GM23338 (cell line): ENCODE data around the gene NLE1.

Experiments
- CREB1 ChIP-seq: fragments of 250-450 bp; sonication (Bioruptor Pico); IDR thresholded peaks from 2 replicates; pipeline ENCODE4 v1.5.0; 2020; ENCODE audit warnings: low read depth, mild to moderate bottlenecking, moderate library complexity
- ETS1 ChIP-seq: IDR thresholded peaks from 2 replicates; pipeline ENCODE4 v1.6.1; 2016; ENCODE audit warnings: antibody characterized with exemption
- EZH2 ChIP-seq: fragments of 200-600 bp; sonication (generic); IDR thresholded peaks from one replicate; pipeline ENCODE4 v1.8.0; 2017; ENCODE audit warnings: antibody characterized with exemption, mild to moderate bottlenecking, low read depth; ENCODE audit not compliant: unreplicated experiment
- EZH2phosphoT487 ChIP-seq: fragments of 200-600 bp; sonication (generic); IDR thresholded peaks from one replicate; pipeline ENCODE4 v1.8.1; 2018; ENCODE audit warnings: antibody characterized with exemption; ENCODE audit not compliant: unreplicated experiment
- JUNB ChIP-seq: IDR thresholded peaks from one replicate; pipeline ENCODE4 v1.6.1; 2016; ENCODE audit warnings: antibody characterized with exemption; ENCODE audit not compliant: unreplicated experiment
- POLR2AphosphoS5 ChIP-seq: IDR thresholded peaks from 2 replicates; pipeline ENCODE4 v1.6.1; 2016; ENCODE audit warnings: antibody characterized with exemption, low read depth
- REST ChIP-seq: IDR thresholded peaks from one replicate; pipeline ENCODE4 v1.6.1; 2018; ENCODE audit warnings: antibody characterized with exemption; ENCODE audit not compliant: unreplicated experiment
- STAT1 ChIP-seq: IDR thresholded peaks from one replicate; pipeline ENCODE4 v1.6.1; 2016; ENCODE audit warnings: antibody characterized with exemption; ENCODE audit not compliant: unreplicated experiment
- ZNF114 ChIP-seq: fragments of 250-450 bp; sonication (Bioruptor Pico); IDR thresholded peaks from 2 replicates; pipeline ENCODE4 v1.5.0; 2020; ENCODE audit warnings: mild to moderate bottlenecking, moderate library complexity
- ZNF331 ChIP-seq: fragments of 250-450 bp; sonication (Bioruptor Pico); IDR thresholded peaks from 2 replicates; pipeline ENCODE4 v1.5.0; 2020; ENCODE audit warnings: low read depth, mild to moderate bottlenecking, moderate library complexity
- TF ChIP-seq, protein P1 (sequence below), 2 experiments: fragments of 200-600 bp in 1 of 2; sonication (generic) in 1 of 2; conservative IDR thresholded peaks; 2 replicates each; pipeline versions ENCODE4 v1.5.1 to v1.6.1; 2016 to 2017; ENCODE audit warnings: antibody characterized with exemption in 2 of 2, low read depth in 2 of 2, mild to moderate bottlenecking in 2 of 2, moderate library complexity in 1 of 2

DNA sequence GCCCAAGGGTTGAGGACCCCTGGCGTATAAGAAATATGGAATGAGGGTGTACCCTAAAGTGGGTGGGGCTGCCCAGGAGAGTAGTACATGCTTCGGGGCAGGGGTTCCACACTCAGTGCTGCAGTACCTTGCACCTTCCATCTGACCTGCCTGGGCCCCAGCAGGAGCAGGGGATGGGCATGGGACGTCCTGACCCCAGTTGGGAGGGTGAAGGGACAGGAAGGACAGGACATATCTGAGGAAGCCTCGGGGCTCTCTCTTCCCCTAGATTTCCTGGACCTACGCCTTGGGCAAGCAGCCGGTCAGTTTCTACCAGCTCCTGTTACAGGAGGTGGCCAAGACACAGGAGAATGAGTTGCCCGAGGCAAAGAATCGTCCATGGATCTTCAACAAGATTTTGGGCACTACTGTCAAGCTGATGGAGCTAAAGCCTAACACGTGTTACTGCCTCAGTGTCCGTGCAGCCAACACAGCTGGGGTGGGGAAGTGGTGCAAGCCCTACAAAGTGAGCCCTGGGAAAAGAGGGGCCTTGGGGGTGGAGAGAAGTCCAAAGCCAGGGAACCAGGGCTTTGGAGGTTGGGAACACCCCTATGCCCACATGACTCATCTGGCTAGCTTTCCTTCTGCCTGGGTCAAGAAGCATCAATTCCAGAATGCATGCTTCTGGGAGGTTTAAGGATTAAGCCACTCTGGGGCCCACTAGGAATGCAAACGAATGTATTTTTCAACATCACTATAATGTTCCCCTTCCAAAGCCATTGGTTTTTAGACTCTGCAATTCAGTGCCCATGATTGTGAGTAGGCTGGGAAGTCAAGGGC is 12.7 kb downstream of the NLE1 start:
- TF ChIP-seq POLR2AphosphoS5 (no peak), EZH2 (no peak), JUNB (no peak), EZH2phosphoT487 (no peak), ZNF114 (CRISPR knock-in tag) (no peak), ZNF331 (CRISPR knock-in tag) (no peak), CREB1 (no peak), ETS1 (no peak), STAT1 (no peak), REST (no peak)
- TF ChIP-seq, protein P1, sequence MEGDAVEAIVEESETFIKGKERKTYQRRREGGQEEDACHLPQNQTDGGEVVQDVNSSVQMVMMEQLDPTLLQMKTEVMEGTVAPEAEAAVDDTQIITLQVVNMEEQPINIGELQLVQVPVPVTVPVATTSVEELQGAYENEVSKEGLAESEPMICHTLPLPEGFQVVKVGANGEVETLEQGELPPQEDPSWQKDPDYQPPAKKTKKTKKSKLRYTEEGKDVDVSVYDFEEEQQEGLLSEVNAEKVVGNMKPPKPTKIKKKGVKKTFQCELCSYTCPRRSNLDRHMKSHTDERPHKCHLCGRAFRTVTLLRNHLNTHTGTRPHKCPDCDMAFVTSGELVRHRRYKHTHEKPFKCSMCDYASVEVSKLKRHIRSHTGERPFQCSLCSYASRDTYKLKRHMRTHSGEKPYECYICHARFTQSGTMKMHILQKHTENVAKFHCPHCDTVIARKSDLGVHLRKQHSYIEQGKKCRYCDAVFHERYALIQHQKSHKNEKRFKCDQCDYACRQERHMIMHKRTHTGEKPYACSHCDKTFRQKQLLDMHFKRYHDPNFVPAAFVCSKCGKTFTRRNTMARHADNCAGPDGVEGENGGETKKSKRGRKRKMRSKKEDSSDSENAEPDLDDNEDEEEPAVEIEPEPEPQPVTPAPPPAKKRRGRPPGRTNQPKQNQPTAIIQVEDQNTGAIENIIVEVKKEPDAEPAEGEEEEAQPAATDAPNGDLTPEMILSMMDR (conservative IDR thresholded peaks at IDR 0.05; ENCODE audit: low read depth in 2 of 2) = no peak
